K562 (cell line): ENCODE measurements around the gene SPDYA. TPM values are rescaled to one million over a fixed set of nuclear protein-coding genes. Genes with fewer than 3 reads are reported as not detected.
A peak's percentile ranks its signal among the peaks of the same experiment; 100 is the strongest.

Experiments
- DMBX1 ChIP-seq: fragments of 250-450 bp; sonication (Bioruptor Pico); IDR thresholded peaks from 2 replicates; pipeline ENCODE4 v1.8.0; 2022; ENCODE audit warnings: inconsistent platforms, mild to moderate bottlenecking, moderate library complexity, borderline replicate concordance
- MIER1 ChIP-seq: fragments of 450-650 bp; IDR thresholded peaks from 2 replicates; pipeline ENCODE4 v1.6.1; 2016; ENCODE audit warnings: antibody characterized with exemption, mild to moderate bottlenecking, low read depth
- NR1H2 ChIP-seq: sonication (generic); formaldehyde crosslinking; IDR thresholded peaks from 2 replicates; pipeline ENCODE4 v1.4.0; 2020; ENCODE audit warnings: mild to moderate bottlenecking, missing genetic modification reagents
- NR4A1 ChIP-seq, 2 experiments: fragments of 250-450 bp in 1 of 2; fragments of 450-650 bp in 1 of 2; sonication (Bioruptor Pico) in 1 of 2; IDR thresholded peaks; 2 replicates each; pipeline versions ENCODE4 v1.4.0 to v1.6.1; 2016 to 2020; ENCODE audit warnings: mild to moderate bottlenecking in 2 of 2, missing compliant biosample characterization in 1 of 2, missing genetic modification characterization in 1 of 2, moderate library complexity in 1 of 2
- RAD51 ChIP-seq: fragments of 450-650 bp; IDR thresholded peaks from 2 replicates; pipeline ENCODE4 v1.7.1; 2016; ENCODE audit warnings: low read depth, mild to moderate bottlenecking, borderline replicate concordance
- RBM14 ChIP-seq: fragments of 200-400 bp; formaldehyde crosslinking; IDR thresholded peaks from 2 replicates; pipeline ENCODE4 v1.6.1; 2018; ENCODE audit warnings: low read depth, mild to moderate bottlenecking, low read length, moderate library complexity, borderline replicate concordance; ENCODE audit not compliant: insufficient read depth
- STAT5A ChIP-seq: IDR thresholded peaks from 2 replicates; pipeline ENCODE4 v1.6.1; 2012; ENCODE audit warnings: low read length, inconsistent platforms, borderline replicate concordance
- TEAD1 ChIP-seq, 2 experiments: fragments of 450-650 bp in 1 of 2; sonication (generic) in 1 of 2; formaldehyde crosslinking; IDR thresholded peaks; 2 replicates each; pipeline versions ENCODE4 v1.4.0 to v1.8.0; 2020 to 2022; ENCODE audit warnings: mild to moderate bottlenecking in 2 of 2, missing genetic modification reagents in 1 of 2
- THRAP3 ChIP-seq: fragments of 450-650 bp; IDR thresholded peaks from 2 replicates; pipeline ENCODE4 v1.6.1; 2016; ENCODE audit warnings: mild to moderate bottlenecking, inconsistent platforms, borderline replicate concordance
- ZNF316 ChIP-seq: fragments of 450-650 bp; IDR thresholded peaks from 2 replicates; pipeline ENCODE4 v1.6.1; 2016
- polyA plus RNA-seq, 8 experiments: library from polyadenylated mRNA; depleted of rRNA in 4 of 8; stranded (reverse) in 5 of 8; unstranded in 3 of 8; fragments of >200 nt; fragmentation: Nextera tagmentation in 2 of 8; fragmentation: Illumina TruSeq in 1 of 8; extraction: Ambion mirVana in 2 of 8; extraction: Trizol in 1 of 8; gene quantifications; 2 replicates each; pipeline versions ENCODE4 v1.2.1 to v1.2.3, GENCODE V29; 2011 to 2014; ENCODE audit warnings: inconsistent platforms in 1 of 8, missing spikeins in 1 of 8
- total RNA-seq, 7 experiments: library from RNA; depleted of rRNA in 6 of 7; stranded (reverse); fragments of >200 nt in 6 of 7; fragmentation: Illumina TruSeq in 2 of 7; extraction: Trizol in 2 of 7; gene quantifications; 2 replicates each; pipeline versions ENCODE4 v1.2.1 to v1.2.3, GENCODE V29; 2011 to 2021; ENCODE audit warnings: low replicate concordance in 1 of 7
- TF ChIP-seq, protein P1 (sequence below): sonication (generic); formaldehyde crosslinking; IDR thresholded peaks from 2 replicates; pipeline ENCODE4 v1.9.0; 2022; ENCODE audit warnings: mild to moderate bottlenecking, missing genetic modification reagents
- TF ChIP-seq, protein P2 (sequence below), 2 experiments: fragments of 450-650 bp in 1 of 2; sonication (generic) in 1 of 2; formaldehyde crosslinking in 1 of 2; IDR thresholded peaks in 1 of 2; conservative IDR thresholded peaks in 1 of 2; 2 replicates each; pipeline versions ENCODE4 v1.6.1 to v1.8.1; 2016 to 2023; ENCODE audit warnings: mild to moderate bottlenecking in 2 of 2, moderate library complexity in 2 of 2, inconsistent platforms in 1 of 2, missing genetic modification reagents in 1 of 2
- TF ChIP-seq, protein P3 (sequence below): sonication (generic); formaldehyde crosslinking; IDR thresholded peaks from 2 replicates; pipeline ENCODE4 v1.5.0; 2020; ENCODE audit warnings: missing genetic modification reagents
- TF ChIP-seq, protein P4 (sequence below): fragments of 450-650 bp; IDR thresholded peaks from 2 replicates; pipeline ENCODE4 v1.6.1; 2018; ENCODE audit not compliant: partially characterized antibody
- TF ChIP-seq, protein P5 (sequence below): fragments of 200-800 bp; sonication (Bioruptor generic); IDR thresholded peaks from 2 replicates; pipeline ENCODE4 v1.6.1; 2017; ENCODE audit warnings: missing genetic modification characterization, missing compliant biosample characterization

Gene SPDYA
- total and polyA plus RNA-seq, 9 of the 15 experiments (the other 6 are each of a cell fraction or from before 2014, with no cell fraction given) = 0.05 to 1.6 (median 0.30) TPM; not detected in 1

DNA sequence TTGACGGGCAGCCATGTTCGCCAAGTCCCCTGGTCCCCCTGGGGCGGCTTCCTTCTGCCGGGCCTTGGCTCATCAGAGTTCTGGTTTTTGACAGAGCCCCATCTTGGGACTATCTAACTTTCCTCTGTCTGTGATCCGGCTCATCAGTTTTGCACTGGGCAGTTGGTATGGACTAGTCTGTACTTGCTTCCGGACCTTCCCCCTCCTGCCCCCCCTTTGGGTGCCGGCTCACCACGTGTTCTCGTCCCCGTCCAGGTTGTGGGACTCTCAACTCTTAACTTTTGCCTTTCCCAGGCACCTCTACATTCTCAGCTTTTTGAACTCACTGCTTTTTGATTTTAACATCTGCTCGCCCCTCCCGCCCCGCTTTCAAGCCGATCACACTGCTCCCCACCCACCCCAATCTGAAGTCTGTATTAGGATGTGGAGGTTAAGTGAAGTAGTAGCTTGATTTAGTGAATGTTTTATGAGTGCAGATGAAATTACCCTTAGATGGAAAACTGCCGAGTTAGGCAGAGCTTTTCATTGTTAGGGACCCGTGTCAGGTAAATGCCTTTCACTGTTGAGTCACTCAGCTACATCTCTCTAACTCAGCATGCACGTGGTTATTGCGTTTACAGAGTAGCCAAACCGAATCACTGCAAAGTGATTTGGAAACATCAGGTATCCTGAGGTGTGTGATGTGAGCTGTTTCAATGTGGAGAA, 84.7 kb downstream of the SPDYA start (continued):
- TF ChIP-seq, protein P1, sequence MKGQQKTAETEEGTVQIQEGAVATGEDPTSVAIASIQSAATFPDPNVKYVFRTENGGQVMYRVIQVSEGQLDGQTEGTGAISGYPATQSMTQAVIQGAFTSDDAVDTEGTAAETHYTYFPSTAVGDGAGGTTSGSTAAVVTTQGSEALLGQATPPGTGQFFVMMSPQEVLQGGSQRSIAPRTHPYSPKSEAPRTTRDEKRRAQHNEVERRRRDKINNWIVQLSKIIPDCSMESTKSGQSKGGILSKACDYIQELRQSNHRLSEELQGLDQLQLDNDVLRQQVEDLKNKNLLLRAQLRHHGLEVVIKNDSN = peak; percentile 67
- TF ChIP-seq DMBX1 (CRISPR knock-in tag) (no peak), MIER1 (no peak), NR1H2 (CRISPR knock-in tag) (no peak), NR4A1 (CRISPR knock-in tag; IDR thresholded peaks at IDR 0.05) (no peak), NR4A1 (tag; IDR thresholded peaks at IDR 0.05) (no peak), RBM14 (0 out of 2 replicates have a peak, but pooled peaks have one; percentile 24), RAD51 (0 out of 2 replicates have a peak, but pooled peaks have one; percentile 32), STAT5A (no peak), THRAP3 (no peak), ZNF316 (no peak), TEAD1 (CRISPR knock-in tag; IDR thresholded peaks at IDR 0.05) (no peak)
- TF ChIP-seq, protein P2, sequence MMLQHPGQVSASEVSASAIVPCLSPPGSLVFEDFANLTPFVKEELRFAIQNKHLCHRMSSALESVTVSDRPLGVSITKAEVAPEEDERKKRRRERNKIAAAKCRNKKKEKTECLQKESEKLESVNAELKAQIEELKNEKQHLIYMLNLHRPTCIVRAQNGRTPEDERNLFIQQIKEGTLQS (IDR thresholded peaks at IDR 0.05) = peak; percentile 41; the same call in 1 of the 2 replicates
- TF ChIP-seq, protein P2 (CRISPR knock-in tag; conservative IDR thresholded peaks at IDR 0.05) = no peak
- TF ChIP-seq, protein P3, sequence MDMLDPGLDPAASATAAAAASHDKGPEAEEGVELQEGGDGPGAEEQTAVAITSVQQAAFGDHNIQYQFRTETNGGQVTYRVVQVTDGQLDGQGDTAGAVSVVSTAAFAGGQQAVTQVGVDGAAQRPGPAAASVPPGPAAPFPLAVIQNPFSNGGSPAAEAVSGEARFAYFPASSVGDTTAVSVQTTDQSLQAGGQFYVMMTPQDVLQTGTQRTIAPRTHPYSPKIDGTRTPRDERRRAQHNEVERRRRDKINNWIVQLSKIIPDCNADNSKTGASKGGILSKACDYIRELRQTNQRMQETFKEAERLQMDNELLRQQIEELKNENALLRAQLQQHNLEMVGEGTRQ (CRISPR knock-in tag) = peak; percentile 61
- TF ChIP-seq, protein P4, sequence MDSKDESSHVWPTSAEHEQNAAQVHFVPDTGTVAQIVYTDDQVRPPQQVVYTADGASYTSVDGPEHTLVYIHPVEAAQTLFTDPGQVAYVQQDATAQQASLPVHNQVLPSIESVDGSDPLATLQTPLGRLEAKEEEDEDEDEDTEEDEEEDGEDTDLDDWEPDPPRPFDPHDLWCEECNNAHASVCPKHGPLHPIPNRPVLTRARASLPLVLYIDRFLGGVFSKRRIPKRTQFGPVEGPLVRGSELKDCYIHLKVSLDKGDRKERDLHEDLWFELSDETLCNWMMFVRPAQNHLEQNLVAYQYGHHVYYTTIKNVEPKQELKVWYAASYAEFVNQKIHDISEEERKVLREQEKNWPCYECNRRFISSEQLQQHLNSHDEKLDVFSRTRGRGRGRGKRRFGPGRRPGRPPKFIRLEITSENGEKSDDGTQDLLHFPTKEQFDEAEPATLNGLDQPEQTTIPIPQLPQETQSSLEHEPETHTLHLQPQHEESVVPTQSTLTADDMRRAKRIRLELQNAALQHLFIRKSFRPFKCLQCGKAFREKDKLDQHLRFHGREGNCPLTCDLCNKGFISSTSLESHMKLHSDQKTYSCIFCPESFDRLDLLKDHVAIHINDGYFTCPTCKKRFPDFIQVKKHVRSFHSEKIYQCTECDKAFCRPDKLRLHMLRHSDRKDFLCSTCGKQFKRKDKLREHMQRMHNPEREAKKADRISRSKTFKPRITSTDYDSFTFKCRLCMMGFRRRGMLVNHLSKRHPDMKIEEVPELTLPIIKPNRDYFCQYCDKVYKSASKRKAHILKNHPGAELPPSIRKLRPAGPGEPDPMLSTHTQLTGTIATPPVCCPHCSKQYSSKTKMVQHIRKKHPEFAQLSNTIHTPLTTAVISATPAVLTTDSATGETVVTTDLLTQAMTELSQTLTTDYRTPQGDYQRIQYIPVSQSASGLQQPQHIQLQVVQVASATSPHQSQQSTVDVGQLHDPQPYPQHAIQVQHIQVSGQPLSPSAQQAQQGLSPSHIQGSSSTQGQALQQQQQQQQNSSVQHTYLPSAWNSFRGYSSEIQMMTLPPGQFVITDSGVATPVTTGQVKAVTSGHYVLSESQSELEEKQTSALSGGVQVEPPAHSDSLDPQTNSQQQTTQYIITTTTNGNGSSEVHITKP = peak; percentile 69
- TF ChIP-seq, protein P5, sequence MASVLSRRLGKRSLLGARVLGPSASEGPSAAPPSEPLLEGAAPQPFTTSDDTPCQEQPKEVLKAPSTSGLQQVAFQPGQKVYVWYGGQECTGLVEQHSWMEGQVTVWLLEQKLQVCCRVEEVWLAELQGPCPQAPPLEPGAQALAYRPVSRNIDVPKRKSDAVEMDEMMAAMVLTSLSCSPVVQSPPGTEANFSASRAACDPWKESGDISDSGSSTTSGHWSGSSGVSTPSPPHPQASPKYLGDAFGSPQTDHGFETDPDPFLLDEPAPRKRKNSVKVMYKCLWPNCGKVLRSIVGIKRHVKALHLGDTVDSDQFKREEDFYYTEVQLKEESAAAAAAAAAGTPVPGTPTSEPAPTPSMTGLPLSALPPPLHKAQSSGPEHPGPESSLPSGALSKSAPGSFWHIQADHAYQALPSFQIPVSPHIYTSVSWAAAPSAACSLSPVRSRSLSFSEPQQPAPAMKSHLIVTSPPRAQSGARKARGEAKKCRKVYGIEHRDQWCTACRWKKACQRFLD (CRISPR knock-in tag) = peak; percentile 65; the same call in 1 of the 2 replicates
